Measurements from ENCODE around the gene ADD1. TPM values are rescaled to one million over a fixed set of nuclear protein-coding genes. Genes with fewer than 3 reads are reported as not detected.
"Not testable (repeated sequence)": the region's sequence is repeated elsewhere in the genome, so short reads cannot be mapped to it uniquely, and the experiment has no call there.

ADD1 gene
- total RNA-seq, 1 experiment from 2014 or later: 163 TPM

GRCh38 chr4:2955186-2956044, 111.8 kb downstream of the ADD1 start:
- not testable (repeated sequence) for H3K27me3 ChIP-seq (ENCODE audit: insufficient read depth, low read length); H3K79me1 ChIP-seq (ENCODE audit: insufficient read depth, low read depth, low read length, poor library complexity, severe bottlenecking); H3K4me3 Mint-ChIP-seq; H3K23ac ChIP-seq (ENCODE audit: insufficient read length, low read depth, low read length); H3K79me2 ChIP-seq (ENCODE audit: insufficient read depth, low read length); H2BK12ac ChIP-seq (ENCODE audit: insufficient read length, low read depth, low read length); H3K4me1 ChIP-seq (ENCODE audit: insufficient read depth, low read length); H2BK15ac ChIP-seq (ENCODE audit: low read depth, low read length); H3T11ph ChIP-seq (ENCODE audit: low read length); H2AK5ac ChIP-seq (ENCODE audit: insufficient read length, low read length); H4K8ac ChIP-seq (replicated peaks; ENCODE audit: insufficient read length, low read depth, low read length); H3K4me1 Mint-ChIP-seq; H2BK20ac ChIP-seq (ENCODE audit: low read depth, low read length, poor library complexity, severe bottlenecking); H2BK5ac ChIP-seq (ENCODE audit: insufficient read length, low read length); H3K18ac ChIP-seq (ENCODE audit: insufficient read length, low read depth, low read length); H2AFZ ChIP-seq (ENCODE audit: low read length); H3K27ac Mint-ChIP-seq; H3K9ac ChIP-seq (ENCODE audit: extremely low read depth, insufficient read length, low read length); H4K20me1 ChIP-seq (ENCODE audit: control insufficient read depth, insufficient read depth, insufficient read length); H4K91ac ChIP-seq (ENCODE audit: insufficient read length, low read depth, low read length); H3K4ac ChIP-seq (ENCODE audit: low read depth, low read length); H3K23me2 ChIP-seq (ENCODE audit: insufficient read length, low read depth, low read length, poor library complexity, severe bottlenecking); H3K27ac ChIP-seq (ENCODE audit: insufficient read length, low read depth, low read length); H4K5ac ChIP-seq (ENCODE audit: insufficient read length, low read depth, low read length); H3K27me3 Mint-ChIP-seq (ENCODE audit: low read depth); H2BK120ac ChIP-seq (ENCODE audit: low read depth, low read length, poor library complexity, severe bottlenecking); DNase-seq; H3K4me2 ChIP-seq (ENCODE audit: insufficient read depth, insufficient read length, low read length); H3K14ac ChIP-seq (ENCODE audit: insufficient read depth, low read length); H3K56ac ChIP-seq (ENCODE audit: insufficient read length, low read depth, low read length)
- WGBS (ENCODE audit: extremely low coverage, insufficient read length, low lambda C conversion rate): no CpG with 5 or more reads among the region's 44 CpGs
- TF ChIP-seq, protein P1, sequence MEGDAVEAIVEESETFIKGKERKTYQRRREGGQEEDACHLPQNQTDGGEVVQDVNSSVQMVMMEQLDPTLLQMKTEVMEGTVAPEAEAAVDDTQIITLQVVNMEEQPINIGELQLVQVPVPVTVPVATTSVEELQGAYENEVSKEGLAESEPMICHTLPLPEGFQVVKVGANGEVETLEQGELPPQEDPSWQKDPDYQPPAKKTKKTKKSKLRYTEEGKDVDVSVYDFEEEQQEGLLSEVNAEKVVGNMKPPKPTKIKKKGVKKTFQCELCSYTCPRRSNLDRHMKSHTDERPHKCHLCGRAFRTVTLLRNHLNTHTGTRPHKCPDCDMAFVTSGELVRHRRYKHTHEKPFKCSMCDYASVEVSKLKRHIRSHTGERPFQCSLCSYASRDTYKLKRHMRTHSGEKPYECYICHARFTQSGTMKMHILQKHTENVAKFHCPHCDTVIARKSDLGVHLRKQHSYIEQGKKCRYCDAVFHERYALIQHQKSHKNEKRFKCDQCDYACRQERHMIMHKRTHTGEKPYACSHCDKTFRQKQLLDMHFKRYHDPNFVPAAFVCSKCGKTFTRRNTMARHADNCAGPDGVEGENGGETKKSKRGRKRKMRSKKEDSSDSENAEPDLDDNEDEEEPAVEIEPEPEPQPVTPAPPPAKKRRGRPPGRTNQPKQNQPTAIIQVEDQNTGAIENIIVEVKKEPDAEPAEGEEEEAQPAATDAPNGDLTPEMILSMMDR (conservative IDR thresholded peaks at IDR 0.05): peak; percentile 33
- peaks cover 14% of the 10 kb centered on the region for H3K9me3 ChIP-seq (ENCODE audit: control insufficient read depth, low read depth, low read length)
- H3K36me3 Mint-ChIP-seq (ENCODE audit: insufficient read depth in 1 of 3, low read depth in 3 of 3): peaks cover 89 to 90% (median 90%) of the 10 kb centered on the region in 3 experiments
- H3K9me3 Mint-ChIP-seq: peaks cover 33 to 35% of the 10 kb centered on the region in 2 experiments
